ENCODE results near the gene EAPP.

EAPP gene

GRCh38 chr14:34470319-34470718, 69.2 kb downstream of the EAPP start:
- H3K9ac ChIP-seq (ENCODE audit: low read length): no peak overlapping the region
- H3K9me3 ChIP-seq (ENCODE audit: control insufficient read depth, low read length): no peaks in the 10 kb centered on the region
- H3K36me3 ChIP-seq (ENCODE audit: control insufficient read depth, insufficient read depth, low read length): no peaks in the 10 kb centered on the region
- H3K4me3 ChIP-seq (ENCODE audit: low read length): no peak overlapping the region
- no peaks in the 10 kb centered on the region for H3K27me3 ChIP-seq (ENCODE audit: control insufficient read depth, insufficient read depth, low read length)
- H3K4me1 ChIP-seq (ENCODE audit: control insufficient read depth, insufficient read depth, low read length): peaks cover 7% of the 10 kb centered on the region

GRCh38 chr14:34466691-34467090, 72.8 kb downstream of the EAPP start:
- H3K4me1 ChIP-seq (ENCODE audit: control insufficient read depth, insufficient read depth, low read length): peaks cover 15% of the 10 kb centered on the region
- H3K9me3 ChIP-seq (ENCODE audit: control insufficient read depth, low read length): no peaks in the 10 kb centered on the region
- no peaks in the 10 kb centered on the region for H3K36me3 ChIP-seq (ENCODE audit: control insufficient read depth, insufficient read depth, low read length)
- no peak overlapping the region for H3K4me3 ChIP-seq (ENCODE audit: low read length)
- H3K9ac ChIP-seq (ENCODE audit: low read length): no peak overlapping the region
- no peaks in the 10 kb centered on the region for H3K27me3 ChIP-seq (ENCODE audit: control insufficient read depth, insufficient read depth, low read length)
